Endothelial cell of umbilical vein (primary cell): ENCODE results near the gene FBXO7. TPM values are rescaled to one million over a fixed set of nuclear protein-coding genes. Genes with fewer than 3 reads are reported as not detected.

Experiments
- BruUV-seq: library from RNA; stranded (reverse); fragments of 400-500 nt; replicated peaks from 2 replicates; lab custom pipeline; 2021; lab: Mats Ljungman, UMichigan
- CTCF ChIA-PET: fragments of 300-600, 350-600 bp; sonication (Branson Sonifier 250); formaldehyde crosslinking; loops from one replicate; lab custom pipeline; 2021; ENCODE audit warnings: antibody characterized with exemption, inconsistent platforms; lab: Charles Lee
- POLR2A ChIA-PET: fragments of 300-600, 350-600 bp; sonication (Branson Sonifier 250); formaldehyde crosslinking; loops from one replicate; lab custom pipeline; 2021; ENCODE audit warnings: antibody characterized with exemption, inconsistent platforms; lab: Charles Lee
- DNase-seq: peaks from one replicate; pipeline ENCODE4 v3.0.0-alpha.2; 2011; ENCODE audit warnings: low read depth, low spot score
- FAIRE-seq: peaks from 2 replicates; lab custom pipeline; 2011; peaks lifted over from hg19 to GRCh38; lab: Jason Lieb, UNC
- H2AFZ ChIP-seq: 2 replicates; pipeline ENCODE4 v1.6.0; 2012; ENCODE audit warnings: low read depth, low read length, control low read depth, inconsistent platforms
- H3K27ac ChIP-seq: 2 replicates; pipeline ENCODE4 v1.5.1; 2011; ENCODE audit warnings: low read depth, mild to moderate bottlenecking, control low read depth, low read length, moderate library complexity; ENCODE audit not compliant: insufficient read depth
- H3K27me3 ChIP-seq, 2 experiments: 2 replicates each; pipeline versions ENCODE4 v1.6.0 to v1.6.1; 2011; ENCODE audit warnings: low read length in 2 of 2, mixed read lengths in 1 of 2; ENCODE audit not compliant: control insufficient read depth in 2 of 2, insufficient read depth in 2 of 2
- H3K36me3 ChIP-seq, 2 experiments: 2 replicates in 1 of 2; 3 replicates in 1 of 2; pipeline ENCODE4 v1.5.1; 2011; ENCODE audit warnings: low read length in 2 of 2, mild to moderate bottlenecking in 1 of 2, moderate library complexity in 1 of 2; ENCODE audit not compliant: control insufficient read depth in 2 of 2, insufficient read depth in 2 of 2; ENCODE audit errors: extremely low read depth in 1 of 2
- H3K4me1 ChIP-seq: 3 replicates; pipeline ENCODE4 v1.5.1; 2011; ENCODE audit warnings: mild to moderate bottlenecking, low read length; ENCODE audit not compliant: control insufficient read depth, insufficient read depth; ENCODE audit errors: extremely low read depth
- H3K4me2 ChIP-seq: 2 replicates; pipeline ENCODE4 v1.6.1; 2011; ENCODE audit warnings: low read length, control low read depth, mixed read lengths; ENCODE audit not compliant: insufficient read depth
- H3K4me3 ChIP-seq, 3 experiments: fragments of 200-600 bp in 1 of 3; sonication (generic), shearing (Covaris generic) in 1 of 3; replicated peaks in 1 of 3; 2 replicates each; pipeline ENCODE4 v1.5.1; 2011 to 2016; ENCODE audit warnings: control low read depth in 3 of 3, low read length in 3 of 3, mild to moderate bottlenecking in 2 of 3, inconsistent platforms in 1 of 3, low read depth in 1 of 3, moderate library complexity in 1 of 3; ENCODE audit not compliant: insufficient read depth in 1 of 3
- H3K79me2 ChIP-seq: 2 replicates; pipeline ENCODE4 v1.6.0; 2012; ENCODE audit warnings: low read length, inconsistent platforms; ENCODE audit not compliant: control insufficient read depth, insufficient read depth
- H3K9ac ChIP-seq: replicated peaks from 2 replicates; pipeline ENCODE3; 2011; ENCODE audit warnings: low read length, control low read depth; ENCODE audit not compliant: insufficient read depth; ENCODE audit errors: extremely low read depth
- H3K9me1 ChIP-seq: replicated peaks from 3 replicates; pipeline ENCODE4 v1.6.0; 2011; ENCODE audit warnings: mild to moderate bottlenecking, low read length; ENCODE audit not compliant: control insufficient read depth, insufficient read depth; ENCODE audit errors: extremely low read depth
- H3K9me3 ChIP-seq: replicated peaks from 2 replicates; pipeline ENCODE4 v1.5.1; 2012; ENCODE audit warnings: low read length, inconsistent platforms; ENCODE audit not compliant: control insufficient read depth, insufficient read depth
- H4K20me1 ChIP-seq: replicated peaks from 2 replicates; pipeline ENCODE3; 2011; ENCODE audit warnings: mild to moderate bottlenecking, low read length; ENCODE audit not compliant: control insufficient read depth, insufficient read depth; ENCODE audit errors: extremely low read depth
- CTCF ChIP-seq, 2 donors: IDR thresholded peaks; 1 replicate in 1 of 2; 2 replicates in 1 of 2; pipeline ENCODE4 v1.5.1; 2011; ENCODE audit warnings: low read length in 2 of 2, mild to moderate bottlenecking in 2 of 2, moderate library complexity in 2 of 2, control low read depth in 1 of 2, inconsistent platforms in 1 of 2, low read depth in 1 of 2; ENCODE audit not compliant: insufficient read depth in 1 of 2; ENCODE audit errors: extremely low read depth in 1 of 2
- EZH2 ChIP-seq: IDR thresholded peaks from 2 replicates; pipeline ENCODE4 v1.6.1; 2012; ENCODE audit warnings: borderline replicate concordance, low read depth, mild to moderate bottlenecking, moderate library complexity, low read length, inconsistent platforms; ENCODE audit not compliant: severe bottlenecking
- FOS ChIP-seq: IDR thresholded peaks from 2 replicates; pipeline ENCODE4 v1.6.1; 2011; ENCODE audit warnings: mild to moderate bottlenecking, low read length, moderate library complexity, borderline replicate concordance; ENCODE audit not compliant: insufficient read depth
- GATA2 ChIP-seq: IDR thresholded peaks from 2 replicates; pipeline ENCODE4 v1.7.0; 2011; ENCODE audit warnings: low read depth, mild to moderate bottlenecking, moderate library complexity, mixed read lengths, low read length; ENCODE audit not compliant: insufficient read length, insufficient read depth
- JUN ChIP-seq: IDR thresholded peaks from 2 replicates; pipeline ENCODE4 v1.6.1; 2011; ENCODE audit warnings: borderline replicate concordance, low read depth; ENCODE audit not compliant: insufficient read length, insufficient read depth
- MAX ChIP-seq: IDR thresholded peaks from 2 replicates; pipeline ENCODE4 v1.6.1; 2011; ENCODE audit not compliant: insufficient read depth, insufficient read length
- MYC ChIP-seq: IDR thresholded peaks from one replicate; pipeline ENCODE4 v1.6.1; 2011; ENCODE audit warnings: mild to moderate bottlenecking, low read depth, low read length
- POLR2A ChIP-seq: IDR thresholded peaks from 2 replicates; pipeline ENCODE4 v1.6.1; 2012; ENCODE audit warnings: low read depth, mild to moderate bottlenecking, control low read depth, low read length
- POLR2AphosphoS5 ChIP-seq: IDR thresholded peaks from 2 replicates; pipeline ENCODE4 v1.6.1; 2012; ENCODE audit warnings: low read depth, mild to moderate bottlenecking, control low read depth, low read length, moderate library complexity; ENCODE audit not compliant: insufficient read depth
- dilution Hi-C: fragments of 300-500 bp; cut with MboI; formaldehyde crosslinking; loops from one replicate; pipeline ENCODE4 v1.15.0; 2019; ENCODE audit warnings: low sequenced_read_pairs; ENCODE audit not compliant: extremely low pct_ligation_motif_present
- intact Hi-C: fragments of 100-400 bp; cut with micrococcal nuclease; formaldehyde crosslinking; loops from one replicate; pipeline ENCODE4 v1.10.0; 2022
- polyA plus RNA-seq, 4 experiments: library from polyadenylated mRNA; depleted of rRNA in 3 of 4; stranded (reverse) in 3 of 4; unstranded in 1 of 4; fragments of >200 nt; gene quantifications; 2 replicates each; pipeline versions ENCODE4 v1.2.1 to v1.2.3, GENCODE V29; 2011 to 2012; ENCODE audit warnings: missing spikeins in 1 of 4
- total RNA-seq: library from RNA; stranded (reverse); gene quantifications from 2 replicates; pipeline ENCODE4 v1.2.3, GENCODE V29; 2021

Gene FBXO7
- total and polyA plus RNA-seq, 2 donors (not counting 3 experiments of a cell fraction or from before 2014, with no cell fraction given), result 81.1 to 112 TPM

GRCh38 chr22:32548039-32548438 lies 73.4 kb downstream of the FBXO7 start:
- Histone ChIP-seq H3K4me1 (no peaks in the 10 kb centered on the region), H4K20me1 (no peaks in the 10 kb centered on the region), H3K4me3 (no peak overlapping the region), H3K9ac (no peak overlapping the region), H3K79me2 (no peaks in the 10 kb centered on the region), H3K36me3 (no peaks in the 10 kb centered on the region), H3K9me3 (no peaks in the 10 kb centered on the region), H3K4me2 (no peak overlapping the region), H3K9me1 (no peaks in the 10 kb centered on the region), H2AFZ (no peak overlapping the region), H3K27me3 (no peaks in the 10 kb centered on the region), H3K27ac (no peak overlapping the region)
- no peak for DNase-seq
- ChIA-PET CTCF (no interaction called here), POLR2A (no interaction called here)
- FAIRE-seq, result no peak
- dilution Hi-C loops, result no loop called here
- intact Hi-C loops, result no loop called here
- no TSS peak for BruUV-seq
- TF ChIP-seq EZH2, result no peak
- TF ChIP-seq GATA2, result no peak
- no peak for TF ChIP-seq JUN
- TF ChIP-seq POLR2A, result no peak
- TF ChIP-seq POLR2AphosphoS5, result no peak
- TF ChIP-seq MYC, result no peak
- TF ChIP-seq MAX, result no peak
- no peak for TF ChIP-seq FOS
- no peak for TF ChIP-seq CTCF (IDR thresholded peaks at IDR 0.05; ENCODE audit: extremely low read depth in 1 of 2, insufficient read depth in 1 of 2, low read depth in 1 of 2, low read length in 2 of 2)

Other genes starting within 250 kb of the FBXO7 start
- gene SLC5A4, start 219.5 kb upstream of the FBXO7 start, total RNA-seq, result 1.5 and 1.6 TPM in 2 replicates
- gene SLC5A4, start 219.5 kb upstream of the FBXO7 start, polyA plus RNA-seq, result 2.8 and 3.0 TPM in 2 replicates
- gene RFPL3, start 116.9 kb upstream of the FBXO7 start, total RNA-seq, result not detected in 2 replicates
- not detected in 2 replicates for gene RFPL3, start 116.9 kb upstream of the FBXO7 start, polyA plus RNA-seq
- gene RTCB, start 62.6 kb upstream of the FBXO7 start, total RNA-seq, result 97.4 and 98.7 TPM in 2 replicates
- gene RTCB, start 62.6 kb upstream of the FBXO7 start, polyA plus RNA-seq, result 85.2 and 100 TPM in 2 replicates
- gene BPIFC, start 10.4 kb upstream of the FBXO7 start, total RNA-seq, result not detected in 2 replicates
- not detected in 2 replicates for gene BPIFC, start 10.4 kb upstream of the FBXO7 start, polyA plus RNA-seq